Measurements from ENCODE around the gene NRXN2. TPM values are rescaled to one million over a fixed set of nuclear protein-coding genes. Genes with fewer than 3 reads are reported as not detected.
A peak's percentile ranks its signal among the peaks of the same experiment; 100 is the strongest.
"Not testable (repeated sequence)": the region's sequence is repeated elsewhere in the genome, so short reads cannot be mapped to it uniquely, and the experiment has no call there.

NRXN2 gene
- total RNA-seq, 4 donors from 2014 or later, result 0.21 to 0.72 (median 0.64) TPM; not detected in 1

GRCh38 chr11:64667154-64667745 lies 55.7 kb downstream of the NRXN2 start:
- 94% methylated on average over 14 of the region's 22 CpGs for WGBS
- Histone ChIP-seq H3K27ac (no peak overlapping the region), H3K4me3 (no peak overlapping the region), H3K27me3 (peaks cover 32% of the 10 kb centered on the region), H3K4me1 (no peaks in the 10 kb centered on the region), H3K9me3 (no peaks in the 10 kb centered on the region), H3K36me3 (no peaks in the 10 kb centered on the region)
- TF ChIP-seq EP300 (IDR thresholded peaks at IDR 0.05) (no peak), POLR2AphosphoS5 (IDR thresholded peaks at IDR 0.05) (no peak), POLR2A (IDR thresholded peaks at IDR 0.05) (no peak), CTCF (IDR thresholded peaks at IDR 0.05) (no peak)
- DNase-seq (ENCODE audit: low spot score in 2 of 2), result no peak

- TF ChIP-seq EP300 (IDR thresholded peaks at IDR 0.05) (no peak), POLR2AphosphoS5 (IDR thresholded peaks at IDR 0.05) (no peak), POLR2A (IDR thresholded peaks at IDR 0.05) (no peak), CTCF (IDR thresholded peaks at IDR 0.05) (no peak)
- Histone ChIP-seq H3K4me3 (no peak overlapping the region), H3K27me3 (peaks cover 15% of the 10 kb centered on the region), H3K4me1 (peaks cover under 1% of the 10 kb centered on the region), H3K27ac (no peak overlapping the region), H3K36me3 (no peaks in the 10 kb centered on the region), H3K9me3 (no peaks in the 10 kb centered on the region)
- 45% methylated on average over 7 of the region's 7 CpGs for WGBS
- no peak for DNase-seq (ENCODE audit: low spot score in 2 of 2)
These were observed 57.6 kb downstream of the NRXN2 start for GRCh38 chr11:64665411-64665821.

GRCh38 chr11:64664236-64664870 lies 58.6 kb downstream of the NRXN2 start:
- H3K4me3 ChIP-seq; DNase-seq (ENCODE audit: low spot score in 2 of 2); H3K9me3 ChIP-seq; H3K36me3 ChIP-seq; H3K27ac ChIP-seq; H3K27me3 ChIP-seq: not testable (repeated sequence)
- WGBS, result 71% methylated on average over 15 of the region's 15 CpGs
- H3K4me1 ChIP-seq, result peaks cover 11% of the 10 kb centered on the region

GRCh38 chr11:64663656-64664055 lies 59.3 kb downstream of the NRXN2 start:
- H3K9me3 ChIP-seq, result no peaks in the 10 kb centered on the region

GRCh38 chr11:64661614-64662013 lies 61.4 kb downstream of the NRXN2 start:
- TF ChIP-seq EP300 (IDR thresholded peaks at IDR 0.05) (no peak), POLR2A (IDR thresholded peaks at IDR 0.05) (no peak)
- Histone ChIP-seq H3K36me3 (no peaks in the 10 kb centered on the region), H3K4me3 (no peak overlapping the region), H3K4me1 (peaks cover 13% of the 10 kb centered on the region), H3K27ac (peak overlapping the region; percentile 38), H3K27me3 (no peaks in the 10 kb centered on the region), H3K9me3 (no peaks in the 10 kb centered on the region)
- no peak for DNase-seq (ENCODE audit: low spot score in 2 of 2)
- 88% methylated on average over 7 of the region's 7 CpGs for WGBS

More at GRCh38 chr11:64663656-64664055, 59.3 kb downstream of the NRXN2 start:
- Histone ChIP-seq H3K4me1 (peaks cover 13% of the 10 kb centered on the region), H3K4me3 (no peak overlapping the region), H3K36me3 (no peaks in the 10 kb centered on the region), H3K27me3 (peaks cover 4% of the 10 kb centered on the region), H3K27ac (no peak overlapping the region)
- 88% methylated on average over 4 of the region's 4 CpGs for WGBS
- DNase-seq (ENCODE audit: low spot score in 2 of 2), result no peak
- no peak for TF ChIP-seq POLR2A (IDR thresholded peaks at IDR 0.05)

GRCh38 chr11:64661146-64661545 lies 61.9 kb downstream of the NRXN2 start:
- Histone ChIP-seq H3K4me1 (peaks cover 16% of the 10 kb centered on the region), H3K27ac (peak overlapping the region; percentile 38), H3K4me3 (peak overlapping the region; percentile 30), H3K27me3 (no peaks in the 10 kb centered on the region), H3K36me3 (no peaks in the 10 kb centered on the region), H3K9me3 (no peaks in the 10 kb centered on the region)
- 37% methylated on average over 5 of the region's 6 CpGs for WGBS
- no peak for DNase-seq (ENCODE audit: low spot score in 2 of 2)
- no peak for TF ChIP-seq POLR2AphosphoS5 (IDR thresholded peaks at IDR 0.05)
- no peak for TF ChIP-seq CTCF (IDR thresholded peaks at IDR 0.05)
- TF ChIP-seq POLR2A (IDR thresholded peaks at IDR 0.05), result no peak
- no peak for TF ChIP-seq EP300 (IDR thresholded peaks at IDR 0.05)
